ENCODE results near the gene CDYL. TPM values are rescaled to one million over a fixed set of nuclear protein-coding genes. Genes with fewer than 3 reads are reported as not detected.

The CDYL gene
- total RNA-seq, 4 donors from 2014 or later = 32.1 to 61.4 (median 39.0) TPM

DNA sequence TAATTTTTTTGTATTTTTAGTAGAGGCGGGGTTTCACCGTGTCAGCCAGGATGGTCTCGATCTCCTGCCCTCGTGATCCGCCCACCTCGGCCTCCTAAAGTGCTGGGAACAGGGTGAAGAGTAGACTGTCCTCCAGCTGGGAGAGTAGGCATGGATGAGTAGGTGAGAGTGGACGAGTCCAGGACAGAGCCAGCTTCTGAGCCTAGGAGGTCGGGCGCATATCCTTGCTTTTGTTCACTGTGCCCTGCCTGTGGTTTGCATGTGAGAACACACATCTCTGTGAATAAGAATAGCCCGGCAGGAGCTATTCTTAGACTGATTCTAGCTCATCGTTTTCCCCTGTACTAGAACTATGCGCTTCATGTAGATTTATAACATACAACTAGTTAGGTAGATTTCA is 149.4 kb downstream of the CDYL start:
- 91 to 93% methylated on average over 12 of the region's 12 CpGs for WGBS, 2 donors
- TF ChIP-seq POLR2A (IDR thresholded peaks at IDR 0.05) = no peak
- H3K4me3 ChIP-seq (ENCODE audit: low read depth, poor library complexity, severe bottlenecking) = no peak overlapping the region
- DNase-seq (ENCODE audit: low spot score in 2 of 2) = no peak
- intact Hi-C loops (cut with DNase I; ENCODE audit: low total_unique reads) = no loop called here

DNA sequence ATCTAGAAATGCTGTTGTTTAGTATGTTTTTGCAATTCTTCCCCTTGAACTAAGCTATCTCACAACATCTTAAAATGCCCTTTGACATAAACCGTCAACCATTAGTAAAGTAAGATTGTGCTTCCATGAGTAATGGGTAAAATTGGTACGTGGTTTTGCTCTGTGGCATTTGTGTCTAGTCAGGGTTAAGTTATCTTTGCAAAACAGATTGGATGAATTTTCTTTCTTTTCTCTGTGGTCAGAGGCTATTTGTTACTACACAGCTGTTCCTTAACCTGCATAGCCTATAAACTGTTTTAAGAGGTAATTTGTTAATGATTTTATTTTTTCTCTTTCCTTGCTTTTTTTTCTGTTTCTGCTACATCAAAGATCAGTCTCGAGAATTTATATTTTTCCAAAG is 152.2 kb downstream of the CDYL start:
- TF ChIP-seq, protein P1, sequence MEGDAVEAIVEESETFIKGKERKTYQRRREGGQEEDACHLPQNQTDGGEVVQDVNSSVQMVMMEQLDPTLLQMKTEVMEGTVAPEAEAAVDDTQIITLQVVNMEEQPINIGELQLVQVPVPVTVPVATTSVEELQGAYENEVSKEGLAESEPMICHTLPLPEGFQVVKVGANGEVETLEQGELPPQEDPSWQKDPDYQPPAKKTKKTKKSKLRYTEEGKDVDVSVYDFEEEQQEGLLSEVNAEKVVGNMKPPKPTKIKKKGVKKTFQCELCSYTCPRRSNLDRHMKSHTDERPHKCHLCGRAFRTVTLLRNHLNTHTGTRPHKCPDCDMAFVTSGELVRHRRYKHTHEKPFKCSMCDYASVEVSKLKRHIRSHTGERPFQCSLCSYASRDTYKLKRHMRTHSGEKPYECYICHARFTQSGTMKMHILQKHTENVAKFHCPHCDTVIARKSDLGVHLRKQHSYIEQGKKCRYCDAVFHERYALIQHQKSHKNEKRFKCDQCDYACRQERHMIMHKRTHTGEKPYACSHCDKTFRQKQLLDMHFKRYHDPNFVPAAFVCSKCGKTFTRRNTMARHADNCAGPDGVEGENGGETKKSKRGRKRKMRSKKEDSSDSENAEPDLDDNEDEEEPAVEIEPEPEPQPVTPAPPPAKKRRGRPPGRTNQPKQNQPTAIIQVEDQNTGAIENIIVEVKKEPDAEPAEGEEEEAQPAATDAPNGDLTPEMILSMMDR (IDR thresholded peaks at IDR 0.05) = no peak
- no peak for TF ChIP-seq POLR2A (IDR thresholded peaks at IDR 0.05)
- DNase-seq (ENCODE audit: low spot score in 2 of 2) = no peak
- intact Hi-C loops (cut with DNase I; ENCODE audit: low total_unique reads) = no loop called here
- no peak overlapping the region for H3K4me3 ChIP-seq (ENCODE audit: low read depth, poor library complexity, severe bottlenecking)
- WGBS, 2 donors = 92 to 96% methylated on average over 3 of the region's 3 CpGs

DNA sequence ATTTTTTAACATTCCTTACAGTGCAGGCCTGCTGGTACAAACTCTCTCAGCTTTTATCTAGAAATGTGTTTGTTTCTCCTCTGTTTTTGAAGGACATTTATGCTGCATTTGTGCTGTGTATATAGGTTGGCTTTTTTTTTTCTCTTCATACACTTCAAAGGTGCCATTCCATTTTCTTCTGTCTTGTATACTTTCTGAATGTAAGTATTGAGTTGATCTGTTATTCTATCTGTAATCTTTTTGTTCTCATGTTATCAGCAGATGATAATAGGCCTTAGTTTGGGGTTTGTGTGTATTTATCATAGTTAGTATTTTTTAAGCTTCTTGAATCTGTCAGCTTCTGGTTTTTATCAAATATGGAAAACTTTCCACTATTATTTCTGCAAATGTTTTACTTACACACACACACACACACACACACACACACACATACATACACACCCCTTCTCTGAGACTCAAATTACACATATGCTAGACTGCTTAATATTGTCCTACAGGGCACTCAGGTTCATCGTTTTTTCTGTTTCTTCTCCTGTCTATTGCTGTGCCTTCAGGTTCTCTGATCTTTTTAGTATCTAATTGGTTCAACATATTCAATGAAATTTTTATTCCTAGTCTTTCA is 153.0 kb downstream of the CDYL start:
- no peak overlapping the region for H3K4me3 ChIP-seq (ENCODE audit: low read depth, poor library complexity, severe bottlenecking)
- no peak for TF ChIP-seq POLR2A (IDR thresholded peaks at IDR 0.05)
- TF ChIP-seq, protein P1 (IDR thresholded peaks at IDR 0.05) = no peak
- 77 to 85% methylated on average over 1 of the region's 1 CpG for WGBS, 2 donors
- no peak for DNase-seq (ENCODE audit: low spot score in 2 of 2)
- intact Hi-C loops (cut with DNase I; ENCODE audit: low total_unique reads) = no loop called here

DNA sequence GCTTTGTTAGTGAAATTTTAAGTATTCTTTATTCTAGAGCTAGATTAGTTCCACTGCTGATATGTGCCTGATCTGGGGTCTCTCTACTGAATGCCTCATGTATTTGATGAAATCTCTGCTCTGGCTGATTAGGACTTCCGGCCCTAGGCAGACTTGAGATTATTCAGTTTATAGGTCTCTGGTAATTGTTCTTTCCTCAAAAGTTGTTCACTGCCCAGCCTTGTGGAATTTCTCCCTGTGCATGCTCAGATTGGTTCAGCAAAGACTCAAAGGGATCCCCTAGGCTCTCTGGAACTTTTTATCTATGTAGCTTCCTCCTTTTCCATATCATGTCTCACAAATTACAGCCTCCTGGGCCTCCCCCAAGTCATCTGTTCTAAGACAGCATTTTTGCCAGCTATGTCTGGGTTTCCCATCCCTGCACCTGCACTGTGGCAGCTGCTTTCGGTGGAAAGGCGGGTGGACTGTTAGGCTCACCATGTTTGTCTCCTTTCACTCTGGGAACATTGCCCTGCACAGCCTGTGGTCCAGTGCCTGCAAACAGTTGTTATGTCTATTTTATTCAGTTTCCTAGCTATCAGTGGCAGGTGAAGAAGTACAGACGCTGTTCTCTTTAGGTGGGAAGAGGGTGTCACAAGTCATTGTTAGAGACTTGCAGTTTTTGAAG is 154.0 kb downstream of the CDYL start:
- intact Hi-C loops (cut with DNase I; ENCODE audit: low total_unique reads) = loop anchor here (10.0 kb wide), 1 partner anchor 875 kb away; no protein-coding TSS in a partner anchor

DNA sequence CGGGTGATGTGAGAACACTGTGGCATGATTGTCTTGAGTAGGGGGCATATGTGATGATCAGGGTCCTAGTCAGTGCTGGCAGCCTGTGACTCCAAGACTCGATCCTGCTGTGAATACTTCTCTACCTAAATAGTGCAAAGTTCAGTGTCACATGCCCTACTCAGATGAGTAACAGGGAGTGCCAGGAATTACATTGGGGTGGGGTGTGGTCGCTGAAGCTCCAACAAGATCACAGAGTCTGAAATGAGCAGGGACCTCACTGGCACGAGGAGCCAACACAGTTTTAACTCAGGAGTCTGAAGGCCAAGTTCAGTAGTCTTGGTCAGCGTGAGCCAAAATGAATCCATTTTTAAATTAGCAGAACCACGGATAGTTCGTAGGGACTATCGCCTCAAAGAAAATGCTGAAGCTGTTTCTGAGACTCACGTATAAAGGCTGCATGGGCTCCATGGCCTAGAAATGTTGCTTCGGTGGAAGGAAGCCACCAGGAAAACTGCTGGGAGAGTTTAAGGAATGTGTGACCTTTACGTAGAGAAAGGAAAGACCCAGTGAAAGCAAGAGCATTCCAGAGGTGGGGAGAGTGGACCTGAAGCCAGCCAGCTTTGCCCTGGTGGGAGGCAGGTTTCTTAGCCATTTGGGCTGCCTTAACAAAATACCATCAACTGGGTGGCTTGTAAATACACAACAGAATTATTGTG is 155.5 kb downstream of the CDYL start:
- 76 to 82% methylated on average over 11 of the region's 11 CpGs for WGBS, 2 donors
- H3K4me3 ChIP-seq (ENCODE audit: low read depth, poor library complexity, severe bottlenecking) = no peak overlapping the region
- DNase-seq (ENCODE audit: low spot score in 2 of 2) = no peak
- no peak for TF ChIP-seq POLR2A (IDR thresholded peaks at IDR 0.05)
- TF ChIP-seq, protein P1 (IDR thresholded peaks at IDR 0.05) = peak in 1 of 3 donors; percentile 0
- intact Hi-C loops (cut with DNase I; ENCODE audit: low total_unique reads) = loop anchor here (10.0 kb wide), 1 partner anchor 877 kb away; no protein-coding TSS in a partner anchor

More for the DNA sequence above, 154.0 kb downstream of the CDYL start:
- no peak for DNase-seq (ENCODE audit: low spot score in 2 of 2)
- no peak for TF ChIP-seq POLR2A (IDR thresholded peaks at IDR 0.05)
- TF ChIP-seq, protein P1 (IDR thresholded peaks at IDR 0.05) = no peak
- H3K4me3 ChIP-seq (ENCODE audit: low read depth, poor library complexity, severe bottlenecking) = no peak overlapping the region
- WGBS, 2 donors = 90 to 94% methylated on average over 4 of the region's 4 CpGs

All from lower leg skin (tissue), 4 donors.